Liver (tissue), 9 donors: ENCODE results near the gene CACFD1. TPM values are rescaled to one million over a fixed set of nuclear protein-coding genes. Genes with fewer than 3 reads are reported as not detected.

Experiments used
- DNase-seq: peaks from one replicate; pipeline ENCODE4 v3.0.0-alpha.2; 2017; ENCODE audit warnings: low spot score
- H3K27ac ChIP-seq, 2 donors: one replicate each; pipeline ENCODE4 v1.7.0; 2013; ENCODE audit warnings: inconsistent platforms in 2 of 2, low read length in 2 of 2, control low read depth in 1 of 2, low read depth in 1 of 2, mild to moderate bottlenecking in 1 of 2
- H3K27me3 ChIP-seq, 4 donors: one replicate each; pipeline versions ENCODE4 v1.6.1 to v1.7.0; 2013; ENCODE audit warnings: low read length in 3 of 4, inconsistent platforms in 1 of 4, mild to moderate bottlenecking in 1 of 4, moderate library complexity in 1 of 4; ENCODE audit not compliant: control insufficient read depth in 4 of 4, insufficient read depth in 4 of 4
- H3K36me3 ChIP-seq, 4 donors: one replicate each; pipeline versions ENCODE4 v1.6.1 to v1.7.0; 2013; ENCODE audit warnings: low read length in 3 of 4, mild to moderate bottlenecking in 3 of 4, low read depth in 1 of 4, moderate library complexity in 1 of 4; ENCODE audit not compliant: control insufficient read depth in 4 of 4, insufficient read depth in 3 of 4
- H3K4me1 ChIP-seq, 4 donors: one replicate each; pipeline versions ENCODE4 v1.6.1 to v1.7.0; 2013; ENCODE audit warnings: low read length in 3 of 4, mild to moderate bottlenecking in 3 of 4, moderate library complexity in 1 of 4; ENCODE audit not compliant: control insufficient read depth in 4 of 4, insufficient read depth in 4 of 4
- H3K4me3 ChIP-seq, 3 donors: one replicate each; pipeline versions ENCODE4 v1.6.1 to v1.7.0; 2013; ENCODE audit warnings: low read length in 3 of 3, control low read depth in 1 of 3, low read depth in 1 of 3, mild to moderate bottlenecking in 1 of 3
- H3K9ac ChIP-seq, 2 donors: one replicate each; pipeline ENCODE4 v1.7.0; 2013; ENCODE audit warnings: low read length in 2 of 2, mild to moderate bottlenecking in 2 of 2, moderate library complexity in 2 of 2, control low read depth in 1 of 2, low read depth in 1 of 2
- H3K9me3 ChIP-seq, 4 donors: one replicate each; pipeline versions ENCODE4 v1.6.1 to v1.7.0; 2013; ENCODE audit warnings: low read length in 3 of 4; ENCODE audit not compliant: control insufficient read depth in 4 of 4
- ATF3 ChIP-seq: IDR thresholded peaks from 2 replicates; pipeline ENCODE4 v1.6.1; 2016; ENCODE audit warnings: antibody characterized with exemption
- CTCF ChIP-seq: fragments of 150-350 bp; IDR thresholded peaks from 2 replicates; pipeline ENCODE4 v1.5.1; 2017; ENCODE audit warnings: improper control_type of control experiment, low read depth, low read length; ENCODE audit not compliant: missing input control
- EGR1 ChIP-seq, 2 donors: IDR thresholded peaks; 2 replicates each; pipeline ENCODE4 v1.6.1; 2016 to 2018; ENCODE audit warnings: antibody characterized with exemption in 2 of 2, low read depth in 2 of 2
- FOXA1 ChIP-seq: IDR thresholded peaks from 2 replicates; pipeline ENCODE4 v1.6.1; 2016; ENCODE audit warnings: antibody characterized with exemption
- HNF4A ChIP-seq, 2 donors: conservative IDR thresholded peaks; 2 replicates each; pipeline ENCODE4 v1.6.1; 2016; ENCODE audit warnings: antibody characterized with exemption in 2 of 2, mild to moderate bottlenecking in 2 of 2
- NR2F2 ChIP-seq: IDR thresholded peaks from 2 replicates; pipeline ENCODE4 v1.6.1; 2016; ENCODE audit warnings: antibody characterized with exemption
- RAD21 ChIP-seq, 2 donors: IDR thresholded peaks; 2 replicates each; pipeline ENCODE4 v1.6.1; 2016; ENCODE audit warnings: antibody characterized with exemption in 2 of 2, mild to moderate bottlenecking in 2 of 2
- RXRA ChIP-seq, 2 donors: IDR thresholded peaks; 2 replicates each; pipeline ENCODE4 v1.6.1; 2017 to 2018; ENCODE audit warnings: antibody characterized with exemption in 2 of 2, mild to moderate bottlenecking in 1 of 2
- TAF1 ChIP-seq: conservative IDR thresholded peaks from 2 replicates; pipeline ENCODE4 v1.6.1; 2016; ENCODE audit warnings: antibody characterized with exemption, mild to moderate bottlenecking
- YY1 ChIP-seq: IDR thresholded peaks from 2 replicates; pipeline ENCODE4 v1.6.1; 2016; ENCODE audit warnings: antibody characterized with exemption, mild to moderate bottlenecking
- ZBTB33 ChIP-seq: IDR thresholded peaks from 2 replicates; pipeline ENCODE4 v1.6.1; 2016; ENCODE audit warnings: antibody characterized with exemption
- WGBS: extraction: QIAGEN DNeasy Blood & Tissue Kit; methylation state at CpG from one replicate; pipeline ENCODE4 v1.1.7; 2013; 5-methylcytosine and 5-hydroxymethylcytosine counted together
- polyA plus RNA-seq, 2 donors: library from polyadenylated mRNA; stranded (reverse) in 1 of 2; unstranded in 1 of 2; fragments of 200-250 nt in 1 of 2; fragments of >200 nt in 1 of 2; fragmentation: Nextera tagmentation in 1 of 2; extraction: Ambion mirVana in 1 of 2; gene quantifications; one replicate each; pipeline versions ENCODE4 v1.2.1 to v1.2.3, GENCODE V29; 2013 to 2015
- total RNA-seq, 2 donors: library from RNA; depleted of rRNA; stranded (reverse); fragments of >200 nt; gene quantifications; one replicate each; pipeline ENCODE4 v1.2.3, GENCODE V29; 2014
- donor health status: healthy.
- donor health status: healthy.
- donor health status: healthy.
- donor health status: healthy.
- donor health status: healthy.

Gene CACFD1
- total and polyA plus RNA-seq, 4 donors, result 10.1 to 34.5 (median 26.4) TPM

GRCh38 chr9:133510926-133511505 lies 51.2 kb downstream of the CACFD1 start:
- no peaks in the 10 kb centered on the region for H3K27me3 ChIP-seq
- H3K4me1 ChIP-seq, result peaks cover 14 to 30% (median 21%) of the 10 kb centered on the region in 4 donors
- TF ChIP-seq ZBTB33, result no peak
- TF ChIP-seq ATF3, result no peak
- TF ChIP-seq TAF1, result no peak
- TF ChIP-seq NR2F2, result no peak
- TF ChIP-seq CTCF, result no peak
- TF ChIP-seq FOXA1, result no peak
- TF ChIP-seq YY1, result no peak
- no peak for TF ChIP-seq RAD21 (IDR thresholded peaks at IDR 0.05)
- no peak for TF ChIP-seq EGR1 (IDR thresholded peaks at IDR 0.05; ENCODE audit: low read depth in 2 of 2)
- H3K9ac ChIP-seq, result no peak overlapping the region
- no peaks in the 10 kb centered on the region for H3K36me3 ChIP-seq
- WGBS, result 96% methylated on average over 27 of the region's 27 CpGs
- no peak overlapping the region for H3K4me3 ChIP-seq
- no peak overlapping the region for H3K27ac ChIP-seq
- DNase-seq, result no peak
- no peaks in the 10 kb centered on the region for H3K9me3 ChIP-seq

- no peak overlapping the region for H3K27ac ChIP-seq
- H3K4me3 ChIP-seq, result no peak overlapping the region
- no peak for DNase-seq
- H3K27me3 ChIP-seq, result no peaks in the 10 kb centered on the region
- no peaks in the 10 kb centered on the region for H3K36me3 ChIP-seq
- no peak overlapping the region for H3K9ac ChIP-seq
- H3K9me3 ChIP-seq, result no peaks in the 10 kb centered on the region
- H3K4me1 ChIP-seq, result peaks cover 14 to 28% (median 20%) of the 10 kb centered on the region in 4 donors
- 95% methylated on average over 10 of the region's 10 CpGs for WGBS
- TF ChIP-seq NR2F2 (no peak), ATF3 (no peak), CTCF (no peak), RXRA (IDR thresholded peaks at IDR 0.05) (no peak), HNF4A (conservative IDR thresholded peaks at IDR 0.05) (no peak), FOXA1 (no peak)
Observed at GRCh38 chr9:133511607-133512006, 51.8 kb downstream of the CACFD1 start.
